Stimulated activated CD8-positive, alpha-beta memory T cell treated with anti-CD3 and anti-CD28 coated beads, Interleukin-12 subunit alpha, Interleukin-12 subunit beta, amount 100 ng/mL, for 24 hours (primary cell): ENCODE data around the gene RGR.

Experiments used
- DNase-seq: peaks from one replicate; pipeline ENCODE4 v3.0.0-alpha.2; 2020; ENCODE audit errors: extremely low read depth

Gene RGR

GRCh38 chr10:84244651-84245270, at the start of gene RGR:
Gene RGR (plus strand): TSS chr10:84245053. CDS start chr10:84245091, 38 bp downstream.
- DNase-seq = no peak

- no peak for DNase-seq
Measured at GRCh38 chr10:84196083-84196482, 48.8 kb upstream of the RGR start.

GRCh38 chr10:84196941-84197340, 47.9 kb upstream of the RGR start:
- DNase-seq = no peak

- DNase-seq = no peak
Measured at GRCh38 chr10:84197643-84198042, 47.2 kb upstream of the RGR start.

GRCh38 chr10:84198206-84198915, 46.5 kb upstream of the RGR start:
- DNase-seq = no peak

- no peak for DNase-seq
Measured at GRCh38 chr10:84200537-84201243, 44.2 kb upstream of the RGR start.

GRCh38 chr10:84201244-84201606, 43.6 kb upstream of the RGR start:
- no peak for DNase-seq

- no peak for DNase-seq
Measured at GRCh38 chr10:84201682-84202081, 43.2 kb upstream of the RGR start.

GRCh38 chr10:84202349-84202748, 42.5 kb upstream of the RGR start:
- no peak for DNase-seq

- no peak for DNase-seq
Measured at GRCh38 chr10:84204122-84204521, 40.7 kb upstream of the RGR start.

GRCh38 chr10:84204610-84205009, 40.2 kb upstream of the RGR start:
- no peak for DNase-seq

- no peak for DNase-seq
Measured at GRCh38 chr10:84205049-84205852, 39.6 kb upstream of the RGR start.

- no peak for DNase-seq
Measured at GRCh38 chr10:84205853-84206525, 38.9 kb upstream of the RGR start.

GRCh38 chr10:84208023-84208422, 36.8 kb upstream of the RGR start:
- no peak for DNase-seq

GRCh38 chr10:84211566-84211965, 33.3 kb upstream of the RGR start:
- no peak for DNase-seq

- no peak for DNase-seq
Measured at GRCh38 chr10:84212014-84212413, 32.8 kb upstream of the RGR start.

GRCh38 chr10:84213076-84213475, 31.8 kb upstream of the RGR start:
- no peak for DNase-seq

GRCh38 chr10:84214046-84214572, 30.7 kb upstream of the RGR start:
- no peak for DNase-seq

- no peak for DNase-seq
Measured at GRCh38 chr10:84214612-84215235, 30.1 kb upstream of the RGR start.

- no peak for DNase-seq
Measured at GRCh38 chr10:84216834-84217233, 28.0 kb upstream of the RGR start.

- no peak for DNase-seq
Measured at GRCh38 chr10:84217746-84218145, 27.1 kb upstream of the RGR start.
